H1 (cell line): ENCODE results near the gene SYNGR3. TPM values are rescaled to one million over a fixed set of nuclear protein-coding genes. Genes with fewer than 3 reads are reported as not detected.

Experiments used
- CTCF ChIA-PET: fragments of 300-600 bp; sonication (Branson Sonifier 250); formaldehyde crosslinking; loops from one replicate; lab custom pipeline; 2021; ENCODE audit not compliant: partially characterized antibody; lab: Charles Lee
- POLR2A ChIA-PET: fragments of 300-600 bp; sonication (Branson Sonifier 250); formaldehyde crosslinking; loops from one replicate; lab custom pipeline; 2021; ENCODE audit warnings: inconsistent platforms; ENCODE audit not compliant: partially characterized antibody; lab: Charles Lee
- DNase-seq, 2 experiments: peaks; one replicate each; pipeline versions ENCODE4 v3.0.0 to v3.0.0-alpha.2; 2010 to 2022; ENCODE audit warnings: low spot score in 2 of 2, low read depth in 1 of 2, mixed read lengths in 1 of 2
- FAIRE-seq: peaks from 2 replicates; lab custom pipeline; 2011; peaks lifted over from hg19 to GRCh38; lab: Jason Lieb, UNC
- H2AFZ ChIP-seq: 2 replicates; pipeline ENCODE4 v1.8.1; 2012; ENCODE audit warnings: low read length, inconsistent platforms
- H2AK5ac ChIP-seq: 2 replicates; pipeline ENCODE4 v1.6.1; 2013; ENCODE audit warnings: low read depth, low read length
- H2BK120ac ChIP-seq: replicated peaks from 2 replicates; pipeline ENCODE3; 2013; ENCODE audit warnings: low read depth, low read length, inconsistent platforms
- H2BK12ac ChIP-seq: 2 replicates; pipeline ENCODE4 v1.6.1; 2013; ENCODE audit warnings: low read depth, low read length
- H2BK15ac ChIP-seq: 2 replicates; pipeline ENCODE4 v1.6.1; 2013; ENCODE audit warnings: low read length
- H2BK20ac ChIP-seq: 2 replicates; pipeline ENCODE4 v1.6.1; 2013; ENCODE audit warnings: low read length
- H2BK5ac ChIP-seq: 2 replicates; pipeline ENCODE4 v1.6.1; 2013; ENCODE audit warnings: low read depth, low read length
- H3K14ac ChIP-seq: 2 replicates; pipeline ENCODE4 v1.6.1; 2013; ENCODE audit warnings: inconsistent platforms; ENCODE audit not compliant: insufficient read length
- H3K18ac ChIP-seq: 2 replicates; pipeline ENCODE4 v1.6.1; 2013; ENCODE audit warnings: low read length; ENCODE audit errors: extremely low read depth
- H3K23ac ChIP-seq: 2 replicates; pipeline ENCODE4 v1.6.1; 2013; ENCODE audit warnings: inconsistent platforms; ENCODE audit not compliant: insufficient read length
- H3K23me2 ChIP-seq: 2 replicates; pipeline ENCODE4 v1.6.1; 2013; ENCODE audit warnings: low read depth, low read length
- H3K27ac ChIP-seq: 2 replicates; pipeline ENCODE4 v1.6.1; 2011; ENCODE audit warnings: low read depth, low read length, inconsistent platforms
- H3K27me3 ChIP-seq, 4 experiments: replicated peaks in 1 of 4; 1 replicate in 1 of 4; 2 replicates in 3 of 4; pipeline versions ENCODE4 v1.6.1 to v1.8.1; 2011 to 2013; ENCODE audit warnings: low read length in 3 of 4, mild to moderate bottlenecking in 3 of 4, inconsistent platforms in 2 of 4, mixed read lengths in 2 of 4, moderate library complexity in 1 of 4; ENCODE audit not compliant: control insufficient read depth in 3 of 4, insufficient read depth in 3 of 4; ENCODE audit errors: extremely low read depth in 1 of 4
- H3K36me3 ChIP-seq, 4 experiments: 2 replicates each; pipeline versions ENCODE4 v1.6.1 to v1.8.1; 2011 to 2013; ENCODE audit warnings: mild to moderate bottlenecking in 4 of 4, low read length in 3 of 4, moderate library complexity in 2 of 4, control low read depth in 1 of 4, inconsistent platforms in 1 of 4; ENCODE audit not compliant: insufficient read depth in 4 of 4, control insufficient read depth in 2 of 4
- H3K4ac ChIP-seq: replicated peaks from 2 replicates; pipeline ENCODE3; 2013; ENCODE audit warnings: low read length, low read depth, mixed read lengths, inconsistent platforms; ENCODE audit not compliant: insufficient read length
- H3K4me1 ChIP-seq, 4 experiments: replicated peaks in 1 of 4; 1 replicate in 1 of 4; 2 replicates in 3 of 4; pipeline versions ENCODE4 v1.6.1 to v1.8.1; 2011 to 2013; ENCODE audit warnings: low read length in 3 of 4, inconsistent platforms in 2 of 4, mixed read lengths in 1 of 4; ENCODE audit not compliant: insufficient read depth in 4 of 4, control insufficient read depth in 3 of 4
- H3K4me2 ChIP-seq, 2 experiments: 2 replicates each; pipeline versions ENCODE4 v1.6.1 to v1.8.1; 2011 to 2013; ENCODE audit warnings: low read depth in 2 of 2, low read length in 2 of 2, control low read depth in 1 of 2, inconsistent platforms in 1 of 2, mild to moderate bottlenecking in 1 of 2; ENCODE audit not compliant: insufficient read depth in 1 of 2
- H3K4me3 ChIP-seq, 4 experiments: fragments of 200-600, 300-600 bp in 1 of 4; sonication (generic), shearing (Covaris generic), sonication (Bioruptor Twin) in 1 of 4; 2 replicates each; pipeline versions ENCODE4 v1.5.1 to v1.8.1; 2011 to 2016; ENCODE audit warnings: low read length in 4 of 4, low read depth in 3 of 4, control low read depth in 2 of 4, inconsistent platforms in 2 of 4, mild to moderate bottlenecking in 2 of 4, mixed read lengths in 1 of 4, moderate library complexity in 1 of 4; ENCODE audit not compliant: insufficient read depth in 2 of 4; ENCODE audit errors: extremely low read depth in 1 of 4
- H3K56ac ChIP-seq: replicated peaks from 2 replicates; pipeline ENCODE3; 2013; ENCODE audit warnings: low read depth, mild to moderate bottlenecking, mixed read lengths, low read length, inconsistent platforms; ENCODE audit not compliant: insufficient read length
- H3K79me1 ChIP-seq: 2 replicates; pipeline ENCODE4 v1.6.1; 2013; ENCODE audit warnings: low read depth, low read length, control low read depth
- H3K79me2 ChIP-seq, 2 experiments: 2 replicates each; pipeline versions ENCODE4 v1.6.1 to v1.8.1; 2012 to 2013; ENCODE audit warnings: low read length in 2 of 2, mild to moderate bottlenecking in 2 of 2, inconsistent platforms in 1 of 2; ENCODE audit not compliant: insufficient read depth in 2 of 2, control insufficient read depth in 1 of 2
- H3K9ac ChIP-seq, 4 experiments: replicated peaks in 1 of 4; 1 replicate in 1 of 4; 2 replicates in 3 of 4; pipeline versions ENCODE4 v1.6.1 to v1.8.1; 2011 to 2013; ENCODE audit warnings: low read depth in 3 of 4, low read length in 3 of 4, control low read depth in 2 of 4, mild to moderate bottlenecking in 2 of 4, moderate library complexity in 2 of 4, inconsistent platforms in 1 of 4; ENCODE audit errors: extremely low read depth in 1 of 4
- H3K9me3 ChIP-seq, 2 experiments: 2 replicates each; pipeline versions ENCODE4 v1.6.1 to v1.8.1; 2012 to 2013; ENCODE audit warnings: mild to moderate bottlenecking in 2 of 2, moderate library complexity in 2 of 2, control low read depth in 1 of 2, inconsistent platforms in 1 of 2, low read depth in 1 of 2, low read length in 1 of 2, mixed read lengths in 1 of 2; ENCODE audit not compliant: insufficient read depth in 2 of 2
- H4K20me1 ChIP-seq, 2 experiments: replicated peaks in 1 of 2; 2 replicates each; pipeline versions ENCODE3 to v1.8.1; 2011 to 2013; ENCODE audit warnings: inconsistent platforms in 2 of 2, low read length in 2 of 2, mild to moderate bottlenecking in 1 of 2; ENCODE audit not compliant: insufficient read depth in 2 of 2, control insufficient read depth in 1 of 2
- H4K5ac ChIP-seq: 2 replicates; pipeline ENCODE4 v1.6.1; 2013; ENCODE audit warnings: low read length, low read depth, mixed read lengths, inconsistent platforms; ENCODE audit not compliant: insufficient read length
- H4K8ac ChIP-seq: 2 replicates; pipeline ENCODE4 v1.8.0; 2013; ENCODE audit warnings: mild to moderate bottlenecking, moderate library complexity, low read length, inconsistent platforms; ENCODE audit not compliant: insufficient read depth; ENCODE audit errors: extremely low read depth
- H4K91ac ChIP-seq: replicated peaks from 2 replicates; pipeline ENCODE3; 2013; ENCODE audit warnings: low read length, mixed read lengths, inconsistent platforms; ENCODE audit not compliant: insufficient read length
- MAFK ChIP-seq: IDR thresholded peaks from 2 replicates; pipeline ENCODE4 v1.6.1; 2012; ENCODE audit warnings: low read depth, mild to moderate bottlenecking, improper control_type of control experiment, low read length
- WGBS, 2 experiments: shearing (Covaris generic) in 1 of 2; methylation state at CpG; one replicate each; pipeline versions ENCODE4 v1.1.6 to v1.1.7; 2013 to 2015; ENCODE audit warnings: low lambda C conversion rate in 2 of 2, mixed read lengths in 2 of 2, inconsistent platforms in 1 of 2, low coverage in 1 of 2, missing lambda C conversion rate in 1 of 2; ENCODE audit not compliant: insufficient replicate concordance in 2 of 2, insufficient coverage in 1 of 2, insufficient read length in 1 of 2; ENCODE audit errors: extremely low coverage in 1 of 2, missing lambda C conversion rate in 1 of 2; 5-methylcytosine and 5-hydroxymethylcytosine counted together
- polyA plus RNA-seq, 7 experiments: library from polyadenylated mRNA; depleted of rRNA in 3 of 7; stranded (reverse) in 5 of 7; unstranded in 2 of 7; fragments of >200 nt in 5 of 7; fragments of 200-250 nt in 2 of 7; gene quantifications; 1 replicate in 5 of 7; 2 replicates in 1 of 7; 4 replicates in 1 of 7; pipeline versions ENCODE4 v1.2.1 to v1.2.3, GENCODE V29; 2011 to 2013; ENCODE audit warnings: missing spikeins in 2 of 7, mixed read lengths in 2 of 7
- total RNA-seq: library from RNA; stranded (reverse); fragmentation: NEBNext Ultra II Directional; extraction: Animal tissue kit (Norgen Biotek cat#: 25700); gene quantifications from 2 replicates; pipeline ENCODE4 v1.2.1, GENCODE V29; 2021
- TF ChIP-seq, protein P1 (sequence below): IDR thresholded peaks from 2 replicates; pipeline ENCODE4 v1.6.1; 2012; ENCODE audit warnings: inconsistent platforms

SYNGR3 gene
- total and polyA plus RNA-seq, 2 of the 8 experiments (the other 6 are each of a cell fraction or from before 2014, with no cell fraction given) = 36.2 to 49.9 TPM

DNA sequence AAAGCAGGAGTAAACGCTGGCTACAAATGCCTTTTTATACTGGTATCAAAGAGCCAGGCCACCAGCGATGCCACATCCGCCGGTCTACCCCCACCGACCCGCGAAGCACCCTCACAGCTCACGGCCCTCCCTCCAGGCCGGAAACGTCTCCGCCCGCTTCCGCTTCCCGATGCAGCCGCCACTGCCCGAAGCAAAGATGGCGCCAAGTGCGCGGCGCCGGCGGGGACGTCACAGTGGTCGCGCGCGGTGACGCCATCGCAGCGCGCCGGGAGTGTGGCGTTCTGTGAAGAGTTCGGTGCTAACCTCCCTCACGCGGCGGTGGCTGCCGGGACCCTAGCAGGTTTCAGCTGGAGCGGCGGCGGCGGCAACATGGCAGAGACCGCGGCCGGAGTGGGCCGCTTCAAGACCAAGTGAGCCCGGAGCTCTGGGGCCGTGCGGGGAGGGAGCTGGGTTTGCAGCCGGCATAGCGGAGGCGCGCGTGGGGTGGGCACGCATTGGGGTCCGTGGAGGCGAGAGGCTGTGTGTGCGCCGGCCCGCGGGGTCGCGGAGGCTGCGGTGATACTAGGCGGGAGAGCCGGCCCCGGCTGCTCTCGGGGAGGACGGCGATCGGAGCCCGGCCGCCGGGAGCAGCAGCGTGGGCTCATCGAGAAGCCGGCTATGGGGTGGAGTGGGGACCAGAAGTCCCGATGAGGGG is 17.8 kb upstream of the SYNGR3 start, which contains the start of gene TBL3:
Gene TBL3, plus strand, starts transcription at position 258 of the 694 bp plus-strand sequence. Its CDS starts 112 bp downstream, at position 370.
- Histone ChIP-seq H3K4ac (peak within 1 kb of the TSS; percentile 6), H3K79me1 (peaks cover 12% of the 10 kb centered on the region; the same call in 1 of the 2 replicates), H2BK12ac (peak within 1 kb of the TSS; percentile 95; the same call in 1 of the 2 replicates), H3K4me3 (peak within 1 kb of the TSS; percentile 83 to 93 (median 89)), H3K9ac (peak within 1 kb of the TSS; percentile 78 to 90 (median 84)), H3K56ac (peak within 1 kb of the TSS; percentile 97), H2AFZ (peak within 1 kb of the TSS; percentile 54), H3K14ac (no peak within 1 kb of the TSS), H3K23ac (no peak within 1 kb of the TSS), H4K5ac (peak within 1 kb of the TSS; percentile 86), H3K4me1 (peaks cover 0 to 6% (median 5%) of the 10 kb centered on the region in 4 experiments; a peak in 5 of 7 replicates), H3K27ac (peak within 1 kb of the TSS; percentile 44; the same call in 1 of the 2 replicates), H2AK5ac (no peak within 1 kb of the TSS), H4K91ac (peak within 1 kb of the TSS; percentile 95), H3K4me2 (peak within 1 kb of the TSS; percentile 95), H2BK15ac (no peak within 1 kb of the TSS), H4K8ac (peak within 1 kb of the TSS; percentile 95), H2BK120ac (peak within 1 kb of the TSS; percentile 87), H3K23me2 (peaks cover 8% of the 10 kb centered on the region), H3K79me2 (peaks cover 3 to 16% of the 10 kb centered on the region in 2 experiments; a peak in 2 of 4 replicates), H3K36me3 (peaks cover 10 to 23% (median 18%) of the 10 kb centered on the region in 4 experiments; a peak in 7 of 8 replicates), H3K9me3 (no peaks in the 10 kb centered on the region), H4K20me1 (peaks cover 2 to 21% of the 10 kb centered on the region in 2 experiments), H2BK5ac (peak within 1 kb of the TSS; percentile 95), H3K27me3 (no peaks in the 10 kb centered on the region), H2BK20ac (peak within 1 kb of the TSS; percentile 43; the same call in 1 of the 2 replicates), H3K18ac (peak within 1 kb of the TSS; percentile 99)
- DNase-seq = peak; percentile 82 to 99
- WGBS, 2 experiments = 2% methylated on average over 59 of the region's 78 CpGs; no CpG with 5 or more reads in 1 of the 2 experiments
- ChIA-PET POLR2A (interaction anchor here (0.9 to 17.4 kb wide), 10 partner anchors 11 to 984 kb away, joined by 3 to 736 read pairs (median 5); partner anchors contain the start of genes EME2, GFER, MRPS34 and NDUFB10), CTCF (interaction anchor here (0.8 to 2.1 kb wide), 5 partner anchors 12 to 48 kb away, joined by 3 to 8 read pairs (median 5); partner anchors contain the start of gene NDUFB10)
- FAIRE-seq = no peak
- TF ChIP-seq, protein P1, sequence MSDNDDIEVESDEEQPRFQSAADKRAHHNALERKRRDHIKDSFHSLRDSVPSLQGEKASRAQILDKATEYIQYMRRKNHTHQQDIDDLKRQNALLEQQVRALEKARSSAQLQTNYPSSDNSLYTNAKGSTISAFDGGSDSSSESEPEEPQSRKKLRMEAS = peak; percentile 84
- TF ChIP-seq MAFK = no peak
